NCI-H1105 (cell line): ENCODE measurements around the gene DOCK3.
"Not testable (repeated sequence)": the region's sequence is repeated elsewhere in the genome, so short reads cannot be mapped to it uniquely, and the experiment has no call there.

Experiments used
- DNase-seq: peaks from one replicate; lab custom pipeline; 2025; lab: John Stamatoyannopoulos, UW

DOCK3 gene

DNA sequence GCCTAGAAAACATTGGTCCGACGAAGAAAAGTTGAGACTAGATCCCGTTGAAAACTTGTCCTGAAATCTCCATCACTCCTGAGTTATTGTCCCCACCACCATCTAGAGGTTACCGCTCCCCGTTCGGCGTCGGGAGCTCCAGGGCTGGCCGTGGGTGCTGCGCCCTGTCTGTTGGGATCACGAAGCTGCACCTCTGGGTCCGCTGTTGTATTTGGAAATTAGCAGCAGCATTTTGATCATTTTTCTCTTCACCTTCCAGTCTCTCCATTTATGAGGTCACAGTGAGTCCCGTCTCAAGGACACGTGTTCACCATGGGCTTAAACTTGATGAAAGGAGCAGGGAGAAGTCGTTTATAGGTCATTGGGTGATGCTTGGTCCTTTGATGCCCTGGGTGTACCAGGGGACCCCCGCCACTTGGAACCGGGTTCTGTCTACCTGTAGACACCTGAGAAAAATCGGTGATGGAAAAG is 710.9 kb downstream of the DOCK3 start:
- DNase-seq, result no peak

DNA sequence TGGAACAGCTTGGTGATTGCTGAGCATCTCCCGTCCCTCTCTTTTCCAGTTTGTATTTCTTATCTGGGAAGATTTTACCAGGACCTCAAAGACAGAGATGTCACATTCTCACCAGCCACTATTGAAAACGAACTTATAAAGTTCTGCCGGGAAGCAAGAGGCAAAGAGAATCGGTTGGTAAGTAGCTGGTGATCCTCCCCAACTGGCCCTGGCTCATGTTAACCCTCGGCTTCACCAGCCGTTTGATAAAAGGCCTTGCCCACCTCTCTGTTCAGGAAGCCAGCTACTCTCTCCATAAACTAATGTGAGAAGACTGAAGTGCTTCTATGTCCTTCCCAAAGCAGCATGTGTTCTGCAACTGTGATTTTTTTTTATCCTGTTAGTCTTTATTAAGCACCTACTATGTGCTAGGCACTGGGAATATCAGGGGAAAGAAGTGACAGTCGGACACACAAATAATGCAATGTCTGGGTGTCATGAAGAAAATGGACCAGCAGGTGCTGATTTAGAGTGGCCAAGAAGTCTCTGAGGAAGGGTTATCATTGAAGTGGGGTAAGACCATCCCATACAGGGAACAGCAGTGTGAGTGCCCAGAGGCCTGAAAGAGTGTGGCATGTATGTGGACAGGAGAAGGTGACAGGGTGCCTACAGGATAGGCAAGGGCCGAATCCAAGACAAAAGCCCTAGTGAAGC is 711.6 kb downstream of the DOCK3 start:
- DNase-seq, result no peak

DNA sequence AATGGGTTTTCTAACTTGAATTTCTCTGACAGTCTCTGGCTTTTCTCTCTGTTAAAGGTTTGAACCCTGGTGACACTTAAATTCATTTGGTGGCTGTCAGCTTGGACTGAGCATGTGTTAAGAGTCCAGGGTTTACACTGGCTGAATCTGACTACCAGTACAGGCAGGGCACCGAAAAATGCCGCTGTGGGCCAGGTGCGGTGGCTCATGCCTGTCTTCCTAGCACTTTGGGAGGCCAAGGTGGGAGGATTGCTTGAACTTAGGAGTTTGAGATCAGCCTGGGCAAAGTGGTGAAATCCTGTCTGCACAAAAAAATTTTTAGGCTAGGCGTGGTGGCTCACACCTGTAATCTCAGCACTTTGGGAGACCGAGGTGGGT is 712.1 kb downstream of the DOCK3 start:
- DNase-seq, result no peak

DNA sequence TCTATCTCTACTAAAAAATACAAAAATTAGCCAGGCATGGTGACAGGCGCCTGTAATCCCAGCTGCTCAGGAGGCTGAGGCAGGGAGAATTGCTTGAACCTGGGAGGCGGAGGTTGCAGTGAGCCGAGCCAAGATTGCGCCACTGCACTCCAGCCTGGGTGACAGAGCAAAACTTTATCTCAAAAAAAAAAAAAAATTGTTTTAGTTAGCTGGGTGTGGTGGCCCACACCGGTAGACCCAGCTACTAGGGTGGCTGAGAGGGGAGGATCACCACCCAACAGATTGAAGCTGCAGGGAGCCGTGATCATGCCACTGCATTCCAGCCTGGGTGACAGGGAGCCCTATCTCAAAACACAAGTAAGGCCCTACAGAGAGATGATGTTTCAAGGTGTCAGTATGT is 712.6 kb downstream of the DOCK3 start:
- DNase-seq, result not testable (repeated sequence)

DNA sequence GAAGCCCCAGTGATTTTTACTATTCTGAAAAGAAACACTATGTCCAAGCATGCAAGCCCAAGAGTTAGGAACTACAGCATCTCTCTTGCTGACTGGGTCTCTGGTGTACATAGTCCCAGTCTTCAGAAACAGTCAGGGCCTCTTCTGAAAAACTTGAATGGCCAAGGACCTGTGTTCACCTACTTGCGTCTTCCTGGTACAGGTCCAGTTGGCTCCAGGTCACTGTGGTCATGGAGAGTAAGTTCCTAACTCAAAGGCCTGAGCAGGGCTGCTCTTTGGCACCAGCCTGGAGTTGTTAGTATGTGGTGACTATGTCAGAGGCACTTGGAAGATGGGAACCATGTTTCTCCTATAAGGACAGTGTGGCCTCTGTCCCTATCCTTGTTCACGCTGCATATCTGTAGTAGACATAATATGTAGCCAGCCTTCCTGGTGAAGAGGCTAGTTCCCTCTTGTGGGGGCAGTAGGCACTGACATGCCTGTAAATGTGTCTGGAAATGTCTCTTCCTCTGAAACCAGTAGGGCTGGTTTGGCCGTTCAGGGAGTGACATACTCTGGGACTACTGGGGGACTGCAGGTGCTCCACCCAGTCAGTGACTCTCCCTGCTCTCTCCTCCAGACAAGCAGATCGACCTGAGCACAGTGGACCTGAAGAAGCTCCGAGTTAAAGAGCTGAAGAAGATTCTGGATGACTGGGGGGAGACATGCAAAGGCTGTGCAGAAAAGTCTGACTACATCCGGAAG is 713.7 kb downstream of the DOCK3 start:
- no peak for DNase-seq

DNA sequence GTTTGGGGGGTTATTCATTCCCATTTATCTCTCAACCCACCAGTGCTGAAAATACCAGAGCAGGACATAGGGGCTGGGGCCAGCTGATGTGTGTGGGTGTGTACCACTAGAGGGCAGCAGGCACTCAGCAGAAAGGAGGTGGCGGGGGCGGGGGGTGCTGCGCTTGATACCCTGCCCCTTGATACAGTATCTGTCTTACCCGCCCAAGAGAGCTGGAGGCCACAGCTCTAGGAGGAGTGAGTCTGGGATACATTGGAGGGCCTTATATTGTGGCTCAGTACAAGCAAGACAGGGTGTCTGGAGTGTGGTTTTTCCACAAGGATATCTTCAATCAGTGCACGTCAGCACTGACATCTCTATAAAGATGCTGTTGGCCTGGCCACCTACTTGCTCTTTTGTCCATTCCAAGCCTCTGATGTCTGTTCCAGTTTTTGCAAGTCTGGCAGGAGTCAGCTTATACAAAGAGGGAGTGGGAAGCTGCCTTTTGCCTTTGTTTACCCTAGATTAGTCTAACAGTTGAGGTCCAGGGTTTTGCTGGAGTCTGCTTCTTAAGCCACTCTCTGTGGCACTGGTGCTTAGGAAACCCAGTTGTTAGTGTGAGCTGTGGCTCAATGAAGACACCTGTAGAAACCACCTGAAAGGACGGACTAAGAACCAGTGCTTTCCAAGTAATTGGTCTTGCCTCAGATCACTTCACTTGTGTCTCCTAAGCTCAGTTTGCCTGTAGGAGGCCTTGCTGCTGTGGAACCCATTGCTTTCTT is 714.9 kb downstream of the DOCK3 start:
- DNase-seq, result peak; percentile 35

DNA sequence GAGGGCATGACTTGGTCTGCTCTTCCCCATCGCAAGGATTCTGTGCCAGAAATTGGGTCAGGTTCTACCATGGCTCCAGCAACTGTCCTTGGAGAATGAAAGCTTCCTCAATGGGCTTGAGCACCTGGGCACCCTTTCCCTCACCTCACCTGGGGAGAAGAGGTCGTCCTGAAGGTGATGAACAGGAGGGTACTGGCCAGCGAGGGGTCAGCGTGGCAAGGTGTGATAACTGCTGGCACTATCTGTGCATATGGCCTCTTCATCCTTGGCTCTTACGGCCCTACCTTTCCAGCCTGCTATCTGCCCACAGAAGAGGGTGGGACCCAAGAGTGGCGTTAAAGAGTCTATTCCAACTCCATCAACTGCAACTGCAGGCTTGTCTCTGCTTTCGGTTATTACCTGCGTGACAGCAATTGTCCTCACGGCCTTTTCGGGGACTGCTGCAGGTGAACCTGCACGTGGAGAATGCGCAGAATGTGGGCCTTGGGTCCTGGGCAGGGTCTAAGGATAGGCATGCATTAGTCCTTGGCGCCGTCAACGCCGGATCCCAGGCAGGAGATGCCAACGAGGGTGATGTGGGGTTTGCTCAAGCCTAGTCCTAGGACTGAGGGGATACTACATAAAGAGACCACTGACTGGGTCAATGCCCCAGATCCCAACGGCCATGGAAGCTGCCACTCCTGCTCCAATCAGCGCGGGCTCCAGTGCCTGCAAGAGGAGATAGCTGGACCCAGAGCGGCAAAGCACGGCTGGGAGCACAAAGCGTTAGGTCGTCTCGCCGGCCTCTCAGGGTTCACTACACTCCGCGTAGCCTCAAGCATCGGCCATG is 715.7 kb downstream of the DOCK3 start:
- no peak for DNase-seq

DNA sequence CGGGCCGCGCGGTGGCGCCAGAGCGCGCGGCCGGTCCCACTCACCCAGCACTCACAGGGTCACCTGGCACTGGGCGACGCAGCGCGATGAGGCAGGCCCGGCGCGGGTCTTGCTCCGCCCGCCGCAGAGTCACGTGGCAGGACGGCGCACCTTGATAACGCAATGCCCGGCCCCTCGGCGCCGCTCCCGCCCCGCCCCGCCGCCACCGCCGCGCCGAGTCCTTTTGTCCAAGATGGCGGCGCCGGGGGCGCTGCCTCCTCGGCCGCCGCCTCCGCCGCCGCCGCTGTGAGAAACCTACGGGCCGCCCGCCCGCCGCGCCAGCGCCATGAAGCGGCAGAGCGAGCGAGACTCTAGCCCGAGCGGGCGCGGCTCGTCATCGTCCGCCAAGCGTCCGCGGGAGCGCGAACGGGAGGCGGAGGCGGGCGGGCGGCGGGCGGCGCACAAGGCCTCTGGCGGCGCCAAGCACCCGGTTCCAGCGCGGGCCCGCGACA is 716.4 kb downstream of the DOCK3 start, which contains the start of gene RBM15B:
Gene RBM15B (plus strand): TSS at position 211 of the 491 bp plus-strand sequence. CDS start 115 bp downstream, at position 326.
- DNase-seq, result peak; percentile 81

DNA sequence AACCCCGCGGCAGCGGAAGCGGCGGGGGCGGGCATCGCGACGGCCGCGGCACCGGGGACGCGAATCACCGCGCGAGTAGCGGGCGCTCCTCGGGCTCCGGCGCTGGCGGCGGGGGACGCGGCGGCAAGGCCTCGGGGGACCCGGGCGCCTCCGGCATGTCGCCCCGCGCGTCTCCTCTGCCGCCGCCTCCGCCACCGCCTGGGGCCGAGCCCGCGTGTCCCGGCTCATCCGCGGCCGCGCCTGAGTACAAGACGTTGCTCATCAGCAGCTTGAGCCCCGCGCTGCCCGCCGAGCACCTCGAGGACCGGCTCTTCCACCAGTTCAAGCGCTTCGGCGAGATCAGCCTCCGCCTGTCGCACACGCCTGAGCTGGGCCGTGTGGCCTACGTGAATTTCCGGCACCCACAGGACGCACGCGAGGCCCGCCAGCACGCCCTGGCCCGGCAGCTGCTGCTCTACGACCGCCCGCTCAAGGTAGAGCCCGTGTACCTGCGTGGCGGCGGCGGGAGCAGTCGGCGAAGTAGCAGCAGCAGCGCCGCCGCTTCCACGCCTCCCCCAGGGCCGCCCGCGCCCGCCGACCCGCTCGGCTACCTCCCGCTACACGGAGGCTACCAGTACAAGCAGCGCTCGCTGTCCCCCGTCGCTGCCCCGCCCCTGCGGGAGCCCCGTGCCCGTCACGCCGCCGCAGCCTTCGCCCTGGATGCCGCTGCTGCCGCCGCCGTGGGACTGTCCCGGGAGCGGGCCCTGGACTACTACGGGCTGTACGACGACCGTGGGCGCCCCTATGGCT is 717.0 kb downstream of the DOCK3 start:
- DNase-seq, result no peak

DNA sequence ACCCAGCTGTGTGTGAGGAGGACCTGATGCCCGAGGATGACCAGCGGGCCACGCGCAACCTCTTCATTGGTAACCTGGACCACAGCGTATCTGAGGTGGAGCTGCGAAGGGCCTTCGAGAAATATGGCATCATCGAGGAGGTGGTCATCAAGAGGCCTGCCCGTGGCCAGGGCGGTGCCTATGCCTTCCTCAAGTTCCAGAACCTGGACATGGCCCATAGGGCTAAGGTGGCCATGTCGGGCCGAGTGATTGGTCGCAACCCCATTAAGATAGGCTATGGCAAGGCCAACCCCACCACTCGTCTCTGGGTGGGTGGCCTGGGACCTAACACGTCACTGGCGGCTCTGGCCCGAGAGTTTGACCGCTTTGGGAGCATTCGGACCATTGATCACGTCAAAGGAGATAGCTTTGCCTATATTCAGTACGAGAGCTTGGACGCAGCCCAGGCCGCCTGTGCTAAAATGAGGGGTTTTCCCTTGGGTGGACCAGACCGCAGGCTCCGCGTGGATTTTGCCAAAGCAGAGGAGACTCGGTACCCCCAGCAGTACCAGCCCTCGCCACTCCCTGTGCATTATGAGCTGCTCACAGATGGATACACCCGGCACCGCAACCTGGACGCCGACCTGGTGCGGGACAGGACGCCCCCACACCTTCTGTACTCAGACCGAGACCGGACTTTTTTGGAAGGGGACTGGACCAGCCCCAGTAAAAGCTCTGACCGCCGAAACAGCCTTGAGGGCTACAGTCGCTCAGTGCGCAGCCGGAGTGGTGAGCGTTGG is 717.8 kb downstream of the DOCK3 start:
- DNase-seq, result no peak

DNA sequence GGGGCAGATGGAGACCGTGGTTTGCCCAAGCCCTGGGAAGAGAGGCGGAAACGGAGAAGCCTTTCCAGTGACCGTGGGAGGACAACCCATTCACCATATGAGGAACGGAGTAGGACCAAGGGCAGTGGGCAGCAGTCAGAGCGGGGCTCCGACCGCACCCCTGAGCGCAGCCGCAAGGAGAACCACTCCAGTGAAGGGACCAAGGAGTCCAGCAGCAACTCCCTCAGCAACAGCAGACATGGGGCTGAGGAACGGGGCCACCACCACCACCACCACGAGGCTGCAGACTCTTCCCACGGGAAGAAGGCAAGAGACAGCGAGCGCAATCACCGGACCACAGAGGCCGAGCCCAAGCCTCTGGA is 718.4 kb downstream of the DOCK3 start:
- DNase-seq, result no peak

DNA sequence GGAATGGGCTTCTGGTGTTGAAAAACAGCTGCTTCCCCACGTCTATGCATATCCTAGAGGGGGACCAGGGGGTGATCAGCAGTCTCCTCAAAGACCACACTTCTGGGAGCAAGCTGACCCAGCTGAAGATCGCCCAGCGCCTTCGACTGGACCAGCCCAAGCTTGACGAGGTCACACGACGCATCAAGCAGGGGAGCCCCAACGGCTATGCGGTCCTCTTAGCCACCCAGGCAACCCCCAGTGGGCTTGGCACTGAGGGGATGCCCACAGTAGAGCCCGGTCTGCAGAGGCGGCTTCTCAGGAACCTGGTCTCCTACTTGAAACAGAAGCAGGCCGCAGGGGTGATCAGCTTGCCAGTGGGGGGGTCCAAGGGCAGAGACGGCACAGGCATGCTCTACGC is 718.8 kb downstream of the DOCK3 start:
- DNase-seq, result no peak

DNA sequence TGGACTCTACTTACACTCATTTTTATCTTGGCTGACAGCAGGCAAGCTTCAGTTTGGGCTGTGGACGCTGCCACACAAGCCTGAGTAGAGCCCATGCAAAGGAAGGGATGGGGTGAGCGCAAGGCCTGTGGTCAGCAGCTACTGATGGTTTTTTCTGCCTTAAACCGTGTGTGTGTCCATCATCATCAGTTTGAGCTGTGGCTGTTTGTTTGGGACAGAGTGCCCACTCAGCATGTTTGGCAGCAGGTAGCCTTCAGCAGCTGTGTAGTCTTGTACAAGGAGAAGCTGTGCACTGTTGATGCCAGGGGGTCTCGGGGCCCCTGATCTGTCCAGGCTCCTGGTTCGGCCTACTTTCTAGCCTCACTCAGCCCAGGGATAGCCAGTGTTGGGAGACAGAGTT is 719.8 kb downstream of the DOCK3 start:
- DNase-seq, result no peak

DNA sequence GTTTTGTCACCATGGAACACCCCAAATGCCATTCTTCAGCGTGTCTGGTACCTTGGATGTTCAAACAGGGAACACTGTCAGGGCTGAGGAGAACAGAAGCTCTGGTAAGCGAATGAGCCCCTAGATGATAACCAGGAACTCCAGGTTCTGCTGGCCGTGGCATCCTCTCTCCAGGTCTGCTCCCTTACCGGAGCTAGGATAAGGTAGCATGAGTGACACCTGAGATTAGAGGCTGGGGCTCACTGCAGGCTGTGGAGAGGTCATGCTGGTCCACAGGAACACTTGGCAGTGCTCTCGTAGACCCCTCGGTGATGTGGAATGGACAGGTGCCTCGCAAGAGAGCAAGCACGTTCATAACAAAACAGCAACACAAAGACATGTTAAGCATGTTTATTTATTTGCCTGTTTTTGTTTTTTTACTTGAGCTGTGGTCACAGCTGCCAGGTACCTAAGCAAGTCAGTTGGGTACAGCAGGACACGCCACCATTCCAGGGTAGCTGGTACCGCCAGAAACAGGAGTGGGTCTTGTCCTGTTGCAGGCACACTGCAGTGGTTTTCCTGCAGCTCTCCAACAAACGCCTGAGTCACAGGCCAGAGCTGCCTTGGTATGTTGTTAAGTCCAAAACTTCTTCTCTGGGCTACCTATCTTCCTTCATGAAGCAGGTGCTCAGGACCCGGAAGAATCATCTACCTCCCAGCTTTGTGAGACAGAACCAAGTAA is 720.9 kb downstream of the DOCK3 start:
- no peak for DNase-seq

DNA sequence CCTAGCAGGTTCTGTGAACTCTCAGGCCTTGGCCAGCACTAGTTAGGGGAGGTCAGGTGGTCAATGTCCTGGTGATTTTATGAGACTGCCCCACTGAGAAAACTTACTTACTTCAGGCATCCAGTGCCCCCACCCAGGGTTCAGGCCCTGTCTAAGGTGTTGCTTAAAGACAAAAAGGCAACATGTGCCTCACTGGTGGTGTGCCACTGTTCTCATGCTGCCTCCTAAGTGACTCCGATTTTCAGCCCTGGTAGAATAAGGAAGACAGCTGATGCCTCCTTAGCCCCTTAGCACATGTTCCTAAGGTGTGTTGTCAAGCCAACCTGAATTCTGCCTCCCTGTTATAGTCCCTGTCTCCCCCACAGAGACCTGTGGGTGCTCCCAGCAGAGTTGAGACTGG is 721.7 kb downstream of the DOCK3 start:
- DNase-seq, result no peak

DNA sequence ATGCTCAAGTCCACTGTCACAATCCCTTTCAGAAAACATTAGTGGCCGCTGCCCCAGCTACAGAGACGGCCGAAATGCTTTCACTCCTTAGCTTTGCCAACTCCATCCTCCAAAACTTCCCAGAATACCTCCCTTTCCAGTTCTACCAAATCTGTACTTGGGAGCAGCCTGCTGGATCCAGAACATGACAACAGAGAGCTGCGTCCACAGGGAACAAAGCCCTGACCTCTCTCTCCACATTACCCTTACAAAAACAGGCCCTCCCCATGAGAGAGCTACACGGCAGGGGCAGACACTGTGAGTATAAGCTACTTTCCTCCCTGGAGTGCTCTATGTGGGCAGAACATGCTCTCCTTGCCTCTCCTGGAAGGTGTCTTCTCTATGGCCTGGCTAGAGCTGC is 722.7 kb downstream of the DOCK3 start:
- no peak for DNase-seq

DNA sequence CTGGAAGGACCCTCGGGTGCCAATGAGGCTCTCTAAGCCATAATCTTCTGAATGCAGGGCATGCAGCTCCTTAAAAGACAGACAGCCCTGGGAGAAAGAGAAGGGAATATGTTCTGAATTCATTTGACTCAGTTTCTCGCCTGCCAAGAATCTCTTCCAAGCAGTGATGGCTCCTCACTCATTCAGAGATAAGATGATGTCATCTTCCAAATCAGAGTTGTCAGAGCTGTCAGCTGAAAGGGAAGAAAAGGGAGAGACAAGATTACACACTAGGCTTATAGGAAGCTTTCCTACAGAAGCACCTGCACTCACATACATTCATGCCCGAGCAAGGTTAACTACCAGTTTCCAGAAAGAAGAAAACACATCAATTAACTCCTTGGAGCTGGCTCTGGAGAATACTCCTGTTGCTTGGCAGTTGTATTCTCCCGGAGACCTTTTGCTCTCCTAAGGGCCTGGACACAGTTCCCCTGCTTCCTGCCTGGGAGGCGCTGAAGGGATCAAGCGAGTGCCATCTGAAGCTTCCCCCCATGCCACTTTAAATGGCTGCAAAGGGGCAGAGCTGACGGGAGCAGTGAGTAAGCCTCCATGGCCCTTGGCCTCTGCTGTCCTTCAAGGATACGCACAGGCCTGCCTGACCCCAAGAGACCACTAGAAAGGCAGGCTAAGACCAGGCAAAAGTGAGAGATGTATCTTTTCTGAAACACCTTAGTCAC is 724.0 kb downstream of the DOCK3 start:
- no peak for DNase-seq

DNA sequence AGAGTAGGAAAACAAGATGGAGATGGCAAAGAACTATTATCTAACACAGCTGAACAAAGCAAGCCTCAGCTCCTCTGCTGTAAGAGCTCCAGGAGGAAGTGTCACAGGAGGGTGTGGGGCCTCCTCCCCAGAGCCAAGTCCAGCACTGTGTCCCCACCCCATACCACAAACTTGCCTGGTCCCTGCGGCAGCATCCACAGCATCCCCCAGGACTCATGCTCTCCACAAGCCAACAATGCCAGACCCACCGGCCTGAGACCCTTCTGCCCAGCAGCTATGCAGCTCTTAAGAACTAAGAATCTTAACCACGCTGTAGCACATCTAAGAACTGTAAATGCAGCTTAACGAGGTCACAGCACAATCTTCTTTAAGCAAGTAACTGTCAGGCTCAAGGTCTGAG is 725.4 kb downstream of the DOCK3 start:
- no peak for DNase-seq

DNA sequence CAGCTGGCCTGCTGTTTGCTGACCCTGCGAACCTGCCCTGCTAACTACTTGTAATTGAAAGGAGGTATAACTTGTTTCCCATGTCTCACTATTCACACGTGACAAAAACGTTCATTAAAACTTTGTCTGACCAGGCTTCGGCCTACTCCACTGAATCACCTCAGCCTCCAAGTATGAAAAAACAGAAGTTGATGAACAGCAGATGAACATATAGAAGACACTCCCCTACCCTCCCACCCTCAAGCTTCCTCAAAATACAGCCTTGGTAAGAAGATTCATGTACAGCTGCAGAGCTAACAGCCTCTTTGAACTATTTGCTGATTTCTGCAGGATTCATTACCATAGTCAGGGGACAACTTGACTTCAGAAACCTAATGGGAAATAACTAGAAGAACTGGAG is 727.0 kb downstream of the DOCK3 start:
- no peak for DNase-seq
